Measurements from ENCODE around the gene DRD1.
"Not testable (repeated sequence)": the region's sequence is repeated elsewhere in the genome, so short reads cannot be mapped to it uniquely, and the experiment has no call there.

Gene DRD1

GRCh38 chr5:175410926-175411325 is 33.1 kb downstream of the DRD1 start:
- no peak for DNase-seq (ENCODE audit: low read depth)
- TF ChIP-seq CTCF (conservative IDR thresholded peaks at IDR 0.05; ENCODE audit: low read length) = no peak
- no peak overlapping the region for H3K4me3 ChIP-seq (ENCODE audit: low read length)

- no peak overlapping the region for H3K4me3 ChIP-seq (ENCODE audit: low read length)
- no peak for TF ChIP-seq CTCF (conservative IDR thresholded peaks at IDR 0.05; ENCODE audit: low read length)
- no peak for DNase-seq (ENCODE audit: low read depth)
These were observed 37.7 kb downstream of the DRD1 start for GRCh38 chr5:175406300-175406699.

GRCh38 chr5:175397590-175398297 is 46.2 kb downstream of the DRD1 start:
- not testable (repeated sequence) for DNase-seq (ENCODE audit: low read depth)

GRCh38 chr5:175395430-175395829 is 48.6 kb downstream of the DRD1 start:
- not testable (repeated sequence) for H3K4me3 ChIP-seq (ENCODE audit: low read length); DNase-seq (ENCODE audit: low read depth)

More at GRCh38 chr5:175397590-175398297, 46.2 kb downstream of the DRD1 start:
- H3K4me3 ChIP-seq (ENCODE audit: low read length) = not testable (repeated sequence)

- no peak overlapping the region for H3K4me3 ChIP-seq (ENCODE audit: low read length)
- TF ChIP-seq CTCF (conservative IDR thresholded peaks at IDR 0.05; ENCODE audit: low read length) = no peak
- no peak for DNase-seq (ENCODE audit: low read depth)
These were observed 49.4 kb downstream of the DRD1 start for GRCh38 chr5:175394601-175395000.

GRCh38 chr5:175393897-175394296 is 50.1 kb downstream of the DRD1 start:
- TF ChIP-seq CTCF (conservative IDR thresholded peaks at IDR 0.05; ENCODE audit: low read length) = no peak
- no peak for DNase-seq (ENCODE audit: low read depth)
- H3K4me3 ChIP-seq (ENCODE audit: low read length) = no peak overlapping the region

GRCh38 chr5:175392236-175392635 is 51.7 kb downstream of the DRD1 start:
- H3K4me3 ChIP-seq (ENCODE audit: low read length) = no peak overlapping the region
- DNase-seq (ENCODE audit: low read depth) = no peak
- no peak for TF ChIP-seq CTCF (conservative IDR thresholded peaks at IDR 0.05; ENCODE audit: low read length)

GRCh38 chr5:175390352-175391083 is 53.5 kb downstream of the DRD1 start:
- no peak overlapping the region for H3K4me3 ChIP-seq (ENCODE audit: low read length)
- no peak for DNase-seq (ENCODE audit: low read depth)
- no peak for TF ChIP-seq CTCF (conservative IDR thresholded peaks at IDR 0.05; ENCODE audit: low read length)

Data from AG10803 (cell line).